Measurements from ENCODE around the gene OR9Q1.
A peak's percentile ranks its signal among the peaks of the same experiment; 100 is the strongest.
"Not testable (repeated sequence)": the region's sequence is repeated elsewhere in the genome, so short reads cannot be mapped to it uniquely, and the experiment has no call there.

Gene OR9Q1

GRCh38 chr11:58193391-58193790 lies 169.7 kb downstream of the OR9Q1 start:
- no peak for DNase-seq (ENCODE audit: low read depth)
- TF ChIP-seq CTCF (conservative IDR thresholded peaks at IDR 0.05; ENCODE audit: control insufficient read depth, insufficient read depth, low read depth, low read length): no peak
- H3K4me3 ChIP-seq (ENCODE audit: control insufficient read depth, low read depth, low read length): no peak overlapping the region

- DNase-seq (ENCODE audit: low read depth): no peak
- no peak for TF ChIP-seq CTCF (conservative IDR thresholded peaks at IDR 0.05; ENCODE audit: control insufficient read depth, insufficient read depth, low read depth, low read length)
- H3K4me3 ChIP-seq (ENCODE audit: control insufficient read depth, low read depth, low read length): no peak overlapping the region
Measured at GRCh38 chr11:58195939-58196338, 172.3 kb downstream of the OR9Q1 start.

- no peak for DNase-seq (ENCODE audit: low read depth)
- no peak for TF ChIP-seq CTCF (conservative IDR thresholded peaks at IDR 0.05; ENCODE audit: control insufficient read depth, insufficient read depth, low read depth, low read length)
- no peak overlapping the region for H3K4me3 ChIP-seq (ENCODE audit: control insufficient read depth, low read depth, low read length)
Measured at GRCh38 chr11:58199271-58199670, 175.6 kb downstream of the OR9Q1 start.

- DNase-seq (ENCODE audit: low read depth): no peak
- H3K4me3 ChIP-seq (ENCODE audit: control insufficient read depth, low read depth, low read length): no peak within 1 kb of the TSS
- TF ChIP-seq CTCF (conservative IDR thresholded peaks at IDR 0.05; ENCODE audit: control insufficient read depth, insufficient read depth, low read depth, low read length): no peak
Measured at GRCh38 chr11:58204042-58204441, 180.4 kb downstream of the OR9Q1 start, which contains the start of gene OR1S2. Gene OR1S2, minus strand, starts transcription at chr11:58204142. Its CDS starts 0 bp downstream, at chr11:58204142.

- H3K4me3 ChIP-seq (ENCODE audit: control insufficient read depth, low read depth, low read length); DNase-seq (ENCODE audit: low read depth): not testable (repeated sequence)
Measured at GRCh38 chr11:58212420-58212819, 188.7 kb downstream of the OR9Q1 start, which contains the start of gene OR1S1. Gene OR1S1, plus strand, starts transcription at chr11:58212720.

GRCh38 chr11:58216476-58216875 lies 192.8 kb downstream of the OR9Q1 start:
- no peak for DNase-seq (ENCODE audit: low read depth)
- no peak for TF ChIP-seq CTCF (conservative IDR thresholded peaks at IDR 0.05; ENCODE audit: control insufficient read depth, insufficient read depth, low read depth, low read length)
- H3K4me3 ChIP-seq (ENCODE audit: control insufficient read depth, low read depth, low read length): no peak overlapping the region

- peak; percentile 40 for DNase-seq (ENCODE audit: low read depth)
- H3K4me3 ChIP-seq (ENCODE audit: control insufficient read depth, low read depth, low read length): no peak overlapping the region
- no peak for TF ChIP-seq CTCF (conservative IDR thresholded peaks at IDR 0.05; ENCODE audit: control insufficient read depth, insufficient read depth, low read depth, low read length)
Measured at GRCh38 chr11:58222721-58223120, 199.0 kb downstream of the OR9Q1 start.

All from fibroblast of mammary gland (primary cell).